CD4-positive, alpha-beta T cell treated with Interleukin-15 for 1 hour (primary cell): Measurements from ENCODE around the gene ANXA8.
"Not testable (repeated sequence)": the region's sequence is repeated elsewhere in the genome, so short reads cannot be mapped to it uniquely, and the experiment has no call there.

Experiments used
- DNase-seq: peaks from one replicate; pipeline ENCODE4 v3.0.0-alpha.2; 2020

Gene ANXA8, protein sequence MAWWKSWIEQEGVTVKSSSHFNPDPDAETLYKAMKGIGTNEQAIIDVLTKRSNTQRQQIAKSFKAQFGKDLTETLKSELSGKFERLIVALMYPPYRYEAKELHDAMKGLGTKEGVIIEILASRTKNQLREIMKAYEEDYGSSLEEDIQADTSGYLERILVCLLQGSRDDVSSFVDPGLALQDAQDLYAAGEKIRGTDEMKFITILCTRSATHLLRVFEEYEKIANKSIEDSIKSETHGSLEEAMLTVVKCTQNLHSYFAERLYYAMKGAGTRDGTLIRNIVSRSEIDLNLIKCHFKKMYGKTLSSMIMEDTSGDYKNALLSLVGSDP

GRCh38 chr10:47483923-47484322, at the start of gene ANXA8:
TSS of gene ANXA8 (minus strand) at chr10:47484115. CDS start at chr10:47483933, 182 bp downstream.
- not testable (repeated sequence) for DNase-seq

- not testable (repeated sequence) for DNase-seq
Measured at GRCh38 chr10:47523475-47523874, 39.6 kb upstream of the ANXA8 start, which contains the start of gene AGAP9. TSS of gene AGAP9 (minus strand) at chr10:47523638. CDS start at chr10:47523526, 112 bp downstream.

DNA sequence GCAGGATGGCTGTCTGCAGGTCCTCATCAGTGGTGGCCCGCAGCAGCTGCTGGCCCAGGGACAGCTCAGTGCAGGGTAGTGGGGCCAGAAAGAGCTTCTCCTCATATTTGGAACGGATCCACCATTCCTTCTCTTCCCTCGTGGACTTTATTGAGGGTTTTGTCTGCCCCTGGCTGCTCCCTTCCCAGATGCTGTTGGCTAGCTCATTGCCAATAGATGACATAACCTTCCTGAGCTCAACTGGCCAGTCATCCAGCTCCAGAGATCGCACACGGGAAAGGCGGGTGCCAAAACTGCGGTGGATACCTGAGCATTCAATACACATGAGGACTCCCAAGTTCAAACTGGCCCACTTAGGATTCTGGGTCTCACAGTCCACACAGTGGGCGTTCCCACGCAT, 18.4 kb upstream of the ANXA8 start:
- DNase-seq: not testable (repeated sequence)

GRCh38 chr10:47494226-47494625, 10.3 kb upstream of the ANXA8 start:
- DNase-seq: not testable (repeated sequence)

- not testable (repeated sequence) for DNase-seq
Measured at GRCh38 chr10:47491600-47491999, 7.7 kb upstream of the ANXA8 start, which contains the start of gene FAM25G. TSS of gene FAM25G (minus strand) at chr10:47491700. CDS start at chr10:47491674, 26 bp downstream.

DNA sequence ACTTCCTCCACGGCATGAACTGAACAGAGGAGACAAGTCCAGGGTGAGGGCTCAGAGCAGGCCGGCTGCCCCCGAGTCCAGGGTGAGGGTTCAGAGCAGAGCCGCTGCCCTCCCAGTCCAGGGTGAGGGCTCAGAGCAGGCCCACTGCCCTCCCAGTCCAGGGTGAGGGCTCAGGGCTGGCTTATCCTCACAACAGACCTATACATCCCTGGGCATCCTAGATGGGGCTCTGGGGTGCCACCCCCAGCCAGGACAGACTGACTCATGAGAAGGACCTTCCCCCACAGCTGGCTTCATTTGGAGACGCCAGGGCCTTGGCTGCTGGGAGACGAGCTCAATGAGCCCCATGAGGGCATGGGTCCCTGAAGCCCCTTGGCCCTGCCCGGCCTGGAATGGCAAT, 5.7 kb upstream of the ANXA8 start:
- DNase-seq: not testable (repeated sequence)

DNA sequence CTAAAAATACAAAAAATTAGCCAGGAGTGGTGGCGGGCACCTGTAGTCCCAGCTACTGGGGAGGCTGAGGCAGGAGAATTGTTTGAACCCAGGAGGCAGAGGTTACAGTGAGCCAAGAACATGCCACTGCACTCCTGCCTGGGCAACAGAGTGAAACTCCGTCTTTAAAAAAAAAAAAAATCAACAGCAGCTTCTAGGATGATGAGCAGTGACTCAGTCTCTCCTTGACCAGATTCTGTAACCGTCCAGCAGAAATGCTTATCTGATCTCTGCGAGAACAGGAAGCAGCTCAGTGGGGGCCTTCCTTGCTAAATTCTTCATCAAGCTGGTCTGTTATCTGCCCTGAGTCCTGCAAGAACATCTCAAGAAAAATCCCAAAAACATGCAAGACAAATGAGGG, 2.0 kb upstream of the ANXA8 start:
- DNase-seq: not testable (repeated sequence)

GRCh38 chr10:47484786-47485185, 871 bp upstream of the ANXA8 start:
- DNase-seq: not testable (repeated sequence)

GRCh38 chr10:47482367-47482766, 1.5 kb downstream of the ANXA8 start:
- DNase-seq: not testable (repeated sequence)

- not testable (repeated sequence) for DNase-seq
Measured at GRCh38 chr10:47481768-47482181, 2.1 kb downstream of the ANXA8 start.

GRCh38 chr10:47481182-47481766, 2.6 kb downstream of the ANXA8 start:
- not testable (repeated sequence) for DNase-seq

DNA sequence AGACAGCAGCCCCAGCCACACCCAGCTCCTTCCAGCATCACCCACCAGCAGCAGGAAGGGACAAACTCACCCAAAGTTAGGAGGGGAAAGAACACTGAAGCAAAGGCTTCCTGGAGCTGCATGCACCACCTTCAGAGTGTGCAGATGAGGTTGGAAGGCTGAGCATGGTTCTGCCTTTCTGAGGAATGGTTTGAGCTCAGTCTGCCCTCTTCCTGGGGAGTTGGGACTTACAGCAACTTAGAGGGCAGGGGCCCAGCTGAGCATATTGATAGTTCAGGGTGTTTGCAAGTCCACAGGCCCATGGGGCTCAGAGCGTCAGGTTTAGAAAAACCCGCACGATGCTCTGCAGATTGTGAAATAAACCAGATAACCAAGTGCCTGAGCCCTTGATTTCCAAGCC, 3.8 kb downstream of the ANXA8 start:
- not testable (repeated sequence) for DNase-seq

GRCh38 chr10:47478114-47478513, 5.8 kb downstream of the ANXA8 start:
- not testable (repeated sequence) for DNase-seq

DNA sequence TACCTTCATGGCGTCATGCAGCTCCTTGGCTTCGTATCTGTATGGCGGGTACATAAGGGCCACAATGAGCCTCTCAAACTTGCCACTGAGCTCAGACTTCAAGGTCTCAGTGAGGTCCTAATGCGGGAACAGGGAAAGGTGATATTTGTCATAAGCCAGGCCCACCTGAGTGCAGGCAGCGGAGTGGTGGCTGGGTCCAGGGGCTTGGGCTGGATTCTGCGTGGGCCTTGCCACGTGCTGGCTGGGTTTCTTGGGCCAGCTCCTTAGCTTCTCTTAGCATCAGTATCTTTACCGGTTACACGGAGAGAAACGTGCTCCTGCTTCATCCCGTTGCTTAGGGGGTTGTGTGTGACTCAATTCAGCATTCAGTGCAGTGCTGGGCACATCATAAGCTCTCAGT, 6.8 kb downstream of the ANXA8 start:
- not testable (repeated sequence) for DNase-seq

- not testable (repeated sequence) for DNase-seq
Measured at GRCh38 chr10:47475101-47475500, 8.8 kb downstream of the ANXA8 start.

GRCh38 chr10:47473516-47473915, 10.4 kb downstream of the ANXA8 start:
- not testable (repeated sequence) for DNase-seq

GRCh38 chr10:47472647-47473046, 11.3 kb downstream of the ANXA8 start:
- DNase-seq: not testable (repeated sequence)

GRCh38 chr10:47472072-47472471, 11.8 kb downstream of the ANXA8 start:
- DNase-seq: not testable (repeated sequence)

GRCh38 chr10:47468731-47469528, 15.0 kb downstream of the ANXA8 start:
- not testable (repeated sequence) for DNase-seq

- DNase-seq: not testable (repeated sequence)
Measured at GRCh38 chr10:47467957-47468356, 16.0 kb downstream of the ANXA8 start.

- DNase-seq: not testable (repeated sequence)
Measured at GRCh38 chr10:47467458-47467857, 16.5 kb downstream of the ANXA8 start.

- DNase-seq: not testable (repeated sequence)
Measured at GRCh38 chr10:47465216-47465917, 18.5 kb downstream of the ANXA8 start.
